Left ventricle myocardium inferior (tissue), 1 donor: Measurements from ENCODE around the gene DAPK1. TPM values are rescaled to one million over a fixed set of nuclear protein-coding genes. Genes with fewer than 3 reads are reported as not detected.

Experiments used
- DNase-seq: peaks from one replicate; pipeline ENCODE4 v3.0.0-alpha.2; 2020
- H3K27ac ChIP-seq: fragments of 200-600 bp; replicated peaks from 2 replicates; pipeline ENCODE4 v1.8.0; 2021
- H3K27me3 ChIP-seq: fragments of 200-600 bp; 2 replicates; pipeline ENCODE4 v1.8.0; 2021; ENCODE audit warnings: low read depth
- H3K36me3 ChIP-seq: fragments of 200-600 bp; 2 replicates; pipeline ENCODE4 v1.8.0; 2021
- H3K4me1 ChIP-seq: fragments of 200-600 bp; 2 replicates; pipeline ENCODE4 v1.8.0; 2021
- H3K4me3 ChIP-seq: fragments of 200-600 bp; 2 replicates; pipeline ENCODE4 v1.8.0; 2021; ENCODE audit warnings: mild to moderate bottlenecking, moderate library complexity
- H3K9me3 ChIP-seq: fragments of 200-600 bp; replicated peaks from 2 replicates; pipeline ENCODE4 v1.8.0; 2021
- CTCF ChIP-seq: fragments of 200-600 bp; IDR thresholded peaks from 2 replicates; pipeline ENCODE4 v1.8.0; 2021; ENCODE audit warnings: antibody characterized with exemption, mild to moderate bottlenecking, borderline replicate concordance
- intact Hi-C: fragments of 100-400 bp; cut with micrococcal nuclease; formaldehyde crosslinking; loops from one replicate; pipeline ENCODE4 v1.11.0; 2022
- total RNA-seq: library from RNA; stranded (reverse); fragmentation: NEBNext Ultra II Directional; extraction: Animal tissue kit (Norgen Biotek cat#: 25700); gene quantifications from one replicate; pipeline ENCODE4 v1.2.1, GENCODE V29; 2021
- donor health status: DM: no; HTN: yes; CAD: no; lungs with severe emphysema.

Gene DAPK1
- total RNA-seq, 1 donor from 2014 or later, result 5.5 TPM

- Histone ChIP-seq H3K36me3 (no peaks in the 10 kb centered on the region), H3K27me3 (peaks cover 5% of the 10 kb centered on the region), H3K4me1 (no peaks in the 10 kb centered on the region), H3K9me3 (no peaks in the 10 kb centered on the region), H3K4me3 (no peak overlapping the region), H3K27ac (no peak overlapping the region)
- no peak for TF ChIP-seq CTCF
- intact Hi-C loops, result loop anchor here (10.0 kb wide), 1 partner anchor 50 kb away; no protein-coding TSS in a partner anchor
- DNase-seq, result no peak
These were observed 32.7 kb upstream of the DAPK1 start for GRCh38 chr9:87464992-87465378.

- H3K4me3 ChIP-seq, result no peak overlapping the region
- no peaks in the 10 kb centered on the region for H3K4me1 ChIP-seq
- no peak overlapping the region for H3K27ac ChIP-seq
- no peak for DNase-seq
- TF ChIP-seq CTCF, result no peak
- H3K9me3 ChIP-seq, result no peaks in the 10 kb centered on the region
- peaks cover 6% of the 10 kb centered on the region for H3K27me3 ChIP-seq
- intact Hi-C loops, result loop anchor here (10.0 kb wide), 1 partner anchor 49 kb away; no protein-coding TSS in a partner anchor
- H3K36me3 ChIP-seq, result no peaks in the 10 kb centered on the region
These were observed 31.9 kb upstream of the DAPK1 start for GRCh38 chr9:87465816-87466215.

GRCh38 chr9:87467187-87467586, 30.5 kb upstream of the DAPK1 start:
- no peak for TF ChIP-seq CTCF
- no peak for DNase-seq
- Histone ChIP-seq H3K27me3 (peaks cover 6% of the 10 kb centered on the region), H3K9me3 (no peaks in the 10 kb centered on the region), H3K4me1 (no peaks in the 10 kb centered on the region), H3K27ac (no peak overlapping the region), H3K4me3 (no peak overlapping the region), H3K36me3 (no peaks in the 10 kb centered on the region)
- intact Hi-C loops, result loop anchor here (10.0 kb wide), 1 partner anchor 48 kb away; no protein-coding TSS in a partner anchor

- DNase-seq, result no peak
- Histone ChIP-seq H3K9me3 (no peaks in the 10 kb centered on the region), H3K36me3 (no peaks in the 10 kb centered on the region), H3K4me3 (no peak overlapping the region), H3K27ac (no peak overlapping the region), H3K27me3 (peaks cover 6% of the 10 kb centered on the region), H3K4me1 (no peaks in the 10 kb centered on the region)
- intact Hi-C loops, result loop anchor here (10.0 kb wide), 1 partner anchor 45 kb away; no protein-coding TSS in a partner anchor
- no peak for TF ChIP-seq CTCF
These were observed 27.7 kb upstream of the DAPK1 start for GRCh38 chr9:87469793-87470465.

- no peak overlapping the region for H3K27ac ChIP-seq
- DNase-seq, result no peak
- H3K4me1 ChIP-seq, result no peaks in the 10 kb centered on the region
- no peaks in the 10 kb centered on the region for H3K9me3 ChIP-seq
- H3K36me3 ChIP-seq, result no peaks in the 10 kb centered on the region
- H3K4me3 ChIP-seq, result no peak overlapping the region
- intact Hi-C loops, result no loop called here
- peaks cover 6% of the 10 kb centered on the region for H3K27me3 ChIP-seq
- TF ChIP-seq CTCF, result no peak
These were observed 25.9 kb upstream of the DAPK1 start for GRCh38 chr9:87471746-87472145.
